H1 (cell line): ENCODE results near the gene CHD5. TPM values are rescaled to one million over a fixed set of nuclear protein-coding genes. Genes with fewer than 3 reads are reported as not detected.

Experiments
- CTCF ChIA-PET: fragments of 300-600 bp; sonication (Branson Sonifier 250); formaldehyde crosslinking; loops from one replicate; lab custom pipeline; 2021; ENCODE audit not compliant: partially characterized antibody; lab: Charles Lee
- POLR2A ChIA-PET: fragments of 300-600 bp; sonication (Branson Sonifier 250); formaldehyde crosslinking; loops from one replicate; lab custom pipeline; 2021; ENCODE audit warnings: inconsistent platforms; ENCODE audit not compliant: partially characterized antibody; lab: Charles Lee
- DNase-seq, 2 experiments: peaks; one replicate each; pipeline versions ENCODE4 v3.0.0 to v3.0.0-alpha.2; 2010 to 2022; ENCODE audit warnings: low spot score in 2 of 2, low read depth in 1 of 2, mixed read lengths in 1 of 2
- FAIRE-seq: peaks from 2 replicates; lab custom pipeline; 2011; peaks lifted over from hg19 to GRCh38; lab: Jason Lieb, UNC
- H2AFZ ChIP-seq: 2 replicates; pipeline ENCODE4 v1.8.1; 2012; ENCODE audit warnings: low read length, inconsistent platforms
- H2AK5ac ChIP-seq: 2 replicates; pipeline ENCODE4 v1.6.1; 2013; ENCODE audit warnings: low read depth, low read length
- H2BK120ac ChIP-seq: replicated peaks from 2 replicates; pipeline ENCODE3; 2013; ENCODE audit warnings: low read depth, low read length, inconsistent platforms
- H2BK12ac ChIP-seq: 2 replicates; pipeline ENCODE4 v1.6.1; 2013; ENCODE audit warnings: low read depth, low read length
- H2BK15ac ChIP-seq: 2 replicates; pipeline ENCODE4 v1.6.1; 2013; ENCODE audit warnings: low read length
- H2BK20ac ChIP-seq: 2 replicates; pipeline ENCODE4 v1.6.1; 2013; ENCODE audit warnings: low read length
- H2BK5ac ChIP-seq: 2 replicates; pipeline ENCODE4 v1.6.1; 2013; ENCODE audit warnings: low read depth, low read length
- H3K14ac ChIP-seq: 2 replicates; pipeline ENCODE4 v1.6.1; 2013; ENCODE audit warnings: inconsistent platforms; ENCODE audit not compliant: insufficient read length
- H3K18ac ChIP-seq: 2 replicates; pipeline ENCODE4 v1.6.1; 2013; ENCODE audit warnings: low read length; ENCODE audit errors: extremely low read depth
- H3K23ac ChIP-seq: 2 replicates; pipeline ENCODE4 v1.6.1; 2013; ENCODE audit warnings: inconsistent platforms; ENCODE audit not compliant: insufficient read length
- H3K23me2 ChIP-seq: 2 replicates; pipeline ENCODE4 v1.6.1; 2013; ENCODE audit warnings: low read depth, low read length
- H3K27ac ChIP-seq: 2 replicates; pipeline ENCODE4 v1.6.1; 2011; ENCODE audit warnings: low read depth, low read length, inconsistent platforms
- H3K27me3 ChIP-seq, 4 experiments: replicated peaks in 1 of 4; 1 replicate in 1 of 4; 2 replicates in 3 of 4; pipeline versions ENCODE4 v1.6.1 to v1.8.1; 2011 to 2013; ENCODE audit warnings: low read length in 3 of 4, mild to moderate bottlenecking in 3 of 4, inconsistent platforms in 2 of 4, mixed read lengths in 2 of 4, moderate library complexity in 1 of 4; ENCODE audit not compliant: control insufficient read depth in 3 of 4, insufficient read depth in 3 of 4; ENCODE audit errors: extremely low read depth in 1 of 4
- H3K36me3 ChIP-seq, 4 experiments: 2 replicates each; pipeline versions ENCODE4 v1.6.1 to v1.8.1; 2011 to 2013; ENCODE audit warnings: mild to moderate bottlenecking in 4 of 4, low read length in 3 of 4, moderate library complexity in 2 of 4, control low read depth in 1 of 4, inconsistent platforms in 1 of 4; ENCODE audit not compliant: insufficient read depth in 4 of 4, control insufficient read depth in 2 of 4
- H3K4ac ChIP-seq: replicated peaks from 2 replicates; pipeline ENCODE3; 2013; ENCODE audit warnings: low read length, low read depth, mixed read lengths, inconsistent platforms; ENCODE audit not compliant: insufficient read length
- H3K4me1 ChIP-seq, 4 experiments: replicated peaks in 1 of 4; 1 replicate in 1 of 4; 2 replicates in 3 of 4; pipeline versions ENCODE4 v1.6.1 to v1.8.1; 2011 to 2013; ENCODE audit warnings: low read length in 3 of 4, inconsistent platforms in 2 of 4, mixed read lengths in 1 of 4; ENCODE audit not compliant: insufficient read depth in 4 of 4, control insufficient read depth in 3 of 4
- H3K4me2 ChIP-seq, 2 experiments: 2 replicates each; pipeline versions ENCODE4 v1.6.1 to v1.8.1; 2011 to 2013; ENCODE audit warnings: low read depth in 2 of 2, low read length in 2 of 2, control low read depth in 1 of 2, inconsistent platforms in 1 of 2, mild to moderate bottlenecking in 1 of 2; ENCODE audit not compliant: insufficient read depth in 1 of 2
- H3K4me3 ChIP-seq, 4 experiments: fragments of 200-600, 300-600 bp in 1 of 4; sonication (generic), shearing (Covaris generic), sonication (Bioruptor Twin) in 1 of 4; 2 replicates each; pipeline versions ENCODE4 v1.5.1 to v1.8.1; 2011 to 2016; ENCODE audit warnings: low read length in 4 of 4, low read depth in 3 of 4, control low read depth in 2 of 4, inconsistent platforms in 2 of 4, mild to moderate bottlenecking in 2 of 4, mixed read lengths in 1 of 4, moderate library complexity in 1 of 4; ENCODE audit not compliant: insufficient read depth in 2 of 4; ENCODE audit errors: extremely low read depth in 1 of 4
- H3K56ac ChIP-seq: replicated peaks from 2 replicates; pipeline ENCODE3; 2013; ENCODE audit warnings: low read depth, mild to moderate bottlenecking, mixed read lengths, low read length, inconsistent platforms; ENCODE audit not compliant: insufficient read length
- H3K79me1 ChIP-seq: 2 replicates; pipeline ENCODE4 v1.6.1; 2013; ENCODE audit warnings: low read depth, low read length, control low read depth
- H3K79me2 ChIP-seq, 2 experiments: 2 replicates each; pipeline versions ENCODE4 v1.6.1 to v1.8.1; 2012 to 2013; ENCODE audit warnings: low read length in 2 of 2, mild to moderate bottlenecking in 2 of 2, inconsistent platforms in 1 of 2; ENCODE audit not compliant: insufficient read depth in 2 of 2, control insufficient read depth in 1 of 2
- H3K9ac ChIP-seq, 4 experiments: replicated peaks in 1 of 4; 1 replicate in 1 of 4; 2 replicates in 3 of 4; pipeline versions ENCODE4 v1.6.1 to v1.8.1; 2011 to 2013; ENCODE audit warnings: low read depth in 3 of 4, low read length in 3 of 4, control low read depth in 2 of 4, mild to moderate bottlenecking in 2 of 4, moderate library complexity in 2 of 4, inconsistent platforms in 1 of 4; ENCODE audit errors: extremely low read depth in 1 of 4
- H3K9me3 ChIP-seq, 2 experiments: 2 replicates each; pipeline versions ENCODE4 v1.6.1 to v1.8.1; 2012 to 2013; ENCODE audit warnings: mild to moderate bottlenecking in 2 of 2, moderate library complexity in 2 of 2, control low read depth in 1 of 2, inconsistent platforms in 1 of 2, low read depth in 1 of 2, low read length in 1 of 2, mixed read lengths in 1 of 2; ENCODE audit not compliant: insufficient read depth in 2 of 2
- H4K20me1 ChIP-seq, 2 experiments: replicated peaks in 1 of 2; 2 replicates each; pipeline versions ENCODE3 to v1.8.1; 2011 to 2013; ENCODE audit warnings: inconsistent platforms in 2 of 2, low read length in 2 of 2, mild to moderate bottlenecking in 1 of 2; ENCODE audit not compliant: insufficient read depth in 2 of 2, control insufficient read depth in 1 of 2
- H4K5ac ChIP-seq: 2 replicates; pipeline ENCODE4 v1.6.1; 2013; ENCODE audit warnings: low read length, low read depth, mixed read lengths, inconsistent platforms; ENCODE audit not compliant: insufficient read length
- H4K8ac ChIP-seq: 2 replicates; pipeline ENCODE4 v1.8.0; 2013; ENCODE audit warnings: mild to moderate bottlenecking, moderate library complexity, low read length, inconsistent platforms; ENCODE audit not compliant: insufficient read depth; ENCODE audit errors: extremely low read depth
- H4K91ac ChIP-seq: replicated peaks from 2 replicates; pipeline ENCODE3; 2013; ENCODE audit warnings: low read length, mixed read lengths, inconsistent platforms; ENCODE audit not compliant: insufficient read length
- CEBPB ChIP-seq: IDR thresholded peaks from 2 replicates; pipeline ENCODE4 v1.6.1; 2012; ENCODE audit warnings: low read depth, low read length
- TEAD4 ChIP-seq: IDR thresholded peaks from 2 replicates; pipeline ENCODE4 v1.6.1; 2012; ENCODE audit warnings: low read depth, low read length, inconsistent platforms, mixed read lengths
- WGBS, 2 experiments: shearing (Covaris generic) in 1 of 2; methylation state at CpG; one replicate each; pipeline versions ENCODE4 v1.1.6 to v1.1.7; 2013 to 2015; ENCODE audit warnings: low lambda C conversion rate in 2 of 2, mixed read lengths in 2 of 2, inconsistent platforms in 1 of 2, low coverage in 1 of 2, missing lambda C conversion rate in 1 of 2; ENCODE audit not compliant: insufficient replicate concordance in 2 of 2, insufficient coverage in 1 of 2, insufficient read length in 1 of 2; ENCODE audit errors: extremely low coverage in 1 of 2, missing lambda C conversion rate in 1 of 2; 5-methylcytosine and 5-hydroxymethylcytosine counted together
- polyA plus RNA-seq, 7 experiments: library from polyadenylated mRNA; depleted of rRNA in 3 of 7; stranded (reverse) in 5 of 7; unstranded in 2 of 7; fragments of >200 nt in 5 of 7; fragments of 200-250 nt in 2 of 7; gene quantifications; 1 replicate in 5 of 7; 2 replicates in 1 of 7; 4 replicates in 1 of 7; pipeline versions ENCODE4 v1.2.1 to v1.2.3, GENCODE V29; 2011 to 2013; ENCODE audit warnings: missing spikeins in 2 of 7, mixed read lengths in 2 of 7
- total RNA-seq: library from RNA; stranded (reverse); fragmentation: NEBNext Ultra II Directional; extraction: Animal tissue kit (Norgen Biotek cat#: 25700); gene quantifications from 2 replicates; pipeline ENCODE4 v1.2.1, GENCODE V29; 2021

CHD5 gene
- total and polyA plus RNA-seq, 2 of the 8 experiments (the other 6 are each of a cell fraction or from before 2014, with no cell fraction given), result 0.42 to 1.8 TPM

- Histone ChIP-seq H4K5ac (no peak overlapping the region), H3K56ac (no peak overlapping the region), H3K79me2 (no peaks in the 10 kb centered on the region), H3K79me1 (no peaks in the 10 kb centered on the region), H3K4ac (no peak overlapping the region), H2BK12ac (no peak overlapping the region), H2BK20ac (no peak overlapping the region), H3K18ac (no peak overlapping the region), H3K23me2 (peaks cover 16% of the 10 kb centered on the region; the same call in 1 of the 2 replicates), H3K4me3 (no peak overlapping the region), H3K27ac (no peak overlapping the region), H3K9me3 (no peaks in the 10 kb centered on the region), H3K4me2 (no peak overlapping the region), H2BK5ac (no peak overlapping the region), H3K27me3 (peaks cover 0 to 2% (median 0%) of the 10 kb centered on the region in 4 experiments; a peak in 1 of 7 replicates), H3K14ac (no peak overlapping the region), H2AK5ac (no peak overlapping the region), H2BK15ac (no peak overlapping the region), H4K91ac (no peak overlapping the region), H3K9ac (peak overlapping the region in 1 of 4 experiments; percentile 10; a peak in 3 of 7 replicates), H3K23ac (no peak overlapping the region), H3K36me3 (no peaks in the 10 kb centered on the region), H4K8ac (no peak overlapping the region; the same call in 1 of the 2 replicates), H4K20me1 (no peaks in the 10 kb centered on the region), H2BK120ac (no peak overlapping the region), H3K4me1 (peaks cover 0 to 4% (median 3%) of the 10 kb centered on the region in 4 experiments; a peak in 2 of 7 replicates), H2AFZ (no peak overlapping the region)
- POLR2A ChIA-PET, result no interaction called here
- no peak for DNase-seq
- CTCF ChIA-PET, result interaction anchor here (0.6 to 2.5 kb wide), 12 partner anchors 9 to 293 kb away, joined by 3 to 11 read pairs (median 5); no protein-coding TSS in a partner anchor
- no peak for FAIRE-seq
- WGBS, 2 experiments, result 90% methylated on average over 13 of the region's 13 CpGs; no CpG with 5 or more reads in 1 of the 2 experiments
- TF ChIP-seq CEBPB (no peak), TEAD4 (peak; percentile 64)
Measured at GRCh38 chr1:6111991-6112689, 68.0 kb downstream of the CHD5 start.
